HL-60 (cell line): ENCODE results near the gene POU2F3.

Experiments used
- POLR2AphosphoS5 ChIP-seq: IDR thresholded peaks from 2 replicates; pipeline ENCODE4 v1.6.1; 2012; ENCODE audit warnings: low read depth
- TF ChIP-seq, protein P1 (sequence below): IDR thresholded peaks from 2 replicates; pipeline ENCODE4 v1.6.1; 2012; ENCODE audit warnings: low read depth; ENCODE audit not compliant: insufficient replicate concordance
- TF ChIP-seq, protein P2 (sequence below): IDR thresholded peaks from one replicate; pipeline ENCODE4 v1.5.1; 2011; ENCODE audit warnings: low read length, control low read depth, inconsistent platforms; ENCODE audit not compliant: insufficient read depth

DNA sequence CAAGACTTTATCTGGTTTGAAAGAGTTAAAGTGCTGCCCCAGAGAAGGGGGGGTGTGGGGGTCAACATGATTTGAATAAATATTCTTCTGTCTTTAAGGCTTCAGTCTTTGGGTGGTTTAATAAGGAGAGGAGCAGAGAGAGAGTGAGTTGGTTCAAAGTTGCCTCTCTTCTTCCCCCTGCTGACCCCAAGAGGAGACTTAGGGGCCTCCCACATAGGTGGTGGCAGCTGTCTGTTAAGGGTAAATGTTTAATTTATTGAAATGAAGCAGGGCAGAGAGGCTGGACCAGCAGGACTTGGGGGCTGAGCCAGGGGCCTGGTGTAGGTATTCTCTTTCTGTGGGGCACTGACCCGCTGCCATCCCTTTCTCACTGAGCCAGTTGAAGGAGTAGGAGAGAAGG, 5.5 kb downstream of the POU2F3 start:
- TF ChIP-seq POLR2AphosphoS5, result no peak
- TF ChIP-seq, protein P1, sequence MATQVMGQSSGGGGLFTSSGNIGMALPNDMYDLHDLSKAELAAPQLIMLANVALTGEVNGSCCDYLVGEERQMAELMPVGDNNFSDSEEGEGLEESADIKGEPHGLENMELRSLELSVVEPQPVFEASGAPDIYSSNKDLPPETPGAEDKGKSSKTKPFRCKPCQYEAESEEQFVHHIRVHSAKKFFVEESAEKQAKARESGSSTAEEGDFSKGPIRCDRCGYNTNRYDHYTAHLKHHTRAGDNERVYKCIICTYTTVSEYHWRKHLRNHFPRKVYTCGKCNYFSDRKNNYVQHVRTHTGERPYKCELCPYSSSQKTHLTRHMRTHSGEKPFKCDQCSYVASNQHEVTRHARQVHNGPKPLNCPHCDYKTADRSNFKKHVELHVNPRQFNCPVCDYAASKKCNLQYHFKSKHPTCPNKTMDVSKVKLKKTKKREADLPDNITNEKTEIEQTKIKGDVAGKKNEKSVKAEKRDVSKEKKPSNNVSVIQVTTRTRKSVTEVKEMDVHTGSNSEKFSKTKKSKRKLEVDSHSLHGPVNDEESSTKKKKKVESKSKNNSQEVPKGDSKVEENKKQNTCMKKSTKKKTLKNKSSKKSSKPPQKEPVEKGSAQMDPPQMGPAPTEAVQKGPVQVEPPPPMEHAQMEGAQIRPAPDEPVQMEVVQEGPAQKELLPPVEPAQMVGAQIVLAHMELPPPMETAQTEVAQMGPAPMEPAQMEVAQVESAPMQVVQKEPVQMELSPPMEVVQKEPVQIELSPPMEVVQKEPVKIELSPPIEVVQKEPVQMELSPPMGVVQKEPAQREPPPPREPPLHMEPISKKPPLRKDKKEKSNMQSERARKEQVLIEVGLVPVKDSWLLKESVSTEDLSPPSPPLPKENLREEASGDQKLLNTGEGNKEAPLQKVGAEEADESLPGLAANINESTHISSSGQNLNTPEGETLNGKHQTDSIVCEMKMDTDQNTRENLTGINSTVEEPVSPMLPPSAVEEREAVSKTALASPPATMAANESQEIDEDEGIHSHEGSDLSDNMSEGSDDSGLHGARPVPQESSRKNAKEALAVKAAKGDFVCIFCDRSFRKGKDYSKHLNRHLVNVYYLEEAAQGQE, result no peak
- TF ChIP-seq, protein P2, sequence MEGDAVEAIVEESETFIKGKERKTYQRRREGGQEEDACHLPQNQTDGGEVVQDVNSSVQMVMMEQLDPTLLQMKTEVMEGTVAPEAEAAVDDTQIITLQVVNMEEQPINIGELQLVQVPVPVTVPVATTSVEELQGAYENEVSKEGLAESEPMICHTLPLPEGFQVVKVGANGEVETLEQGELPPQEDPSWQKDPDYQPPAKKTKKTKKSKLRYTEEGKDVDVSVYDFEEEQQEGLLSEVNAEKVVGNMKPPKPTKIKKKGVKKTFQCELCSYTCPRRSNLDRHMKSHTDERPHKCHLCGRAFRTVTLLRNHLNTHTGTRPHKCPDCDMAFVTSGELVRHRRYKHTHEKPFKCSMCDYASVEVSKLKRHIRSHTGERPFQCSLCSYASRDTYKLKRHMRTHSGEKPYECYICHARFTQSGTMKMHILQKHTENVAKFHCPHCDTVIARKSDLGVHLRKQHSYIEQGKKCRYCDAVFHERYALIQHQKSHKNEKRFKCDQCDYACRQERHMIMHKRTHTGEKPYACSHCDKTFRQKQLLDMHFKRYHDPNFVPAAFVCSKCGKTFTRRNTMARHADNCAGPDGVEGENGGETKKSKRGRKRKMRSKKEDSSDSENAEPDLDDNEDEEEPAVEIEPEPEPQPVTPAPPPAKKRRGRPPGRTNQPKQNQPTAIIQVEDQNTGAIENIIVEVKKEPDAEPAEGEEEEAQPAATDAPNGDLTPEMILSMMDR, result no peak
